Gastroesophageal sphincter (tissue), 3 donors: ENCODE data around the gene NFATC3.

Source experiments
- EP300 ChIP-seq: sonication (generic); formaldehyde crosslinking; IDR thresholded peaks from one replicate; pipeline ENCODE4 v1.6.1; 2017; ENCODE audit warnings: antibody characterized with exemption, mild to moderate bottlenecking
- POLR2A ChIP-seq, 2 donors: fragments of 450-650 bp; IDR thresholded peaks; one replicate each; pipeline ENCODE4 v1.6.1; 2017; ENCODE audit warnings: antibody characterized with exemption in 2 of 2, mild to moderate bottlenecking in 2 of 2, moderate library complexity in 1 of 2
- TF ChIP-seq, protein P1 (sequence below), 4 experiments: fragments of 200-600 bp in 2 of 4; fragments of 450-650 bp in 2 of 4; sonication (generic) in 1 of 4; IDR thresholded peaks; one replicate each; pipeline ENCODE4 v1.5.1; 2017 to 2019; ENCODE audit warnings: antibody characterized with exemption in 4 of 4, mild to moderate bottlenecking in 2 of 4, moderate library complexity in 2 of 4

DNA sequence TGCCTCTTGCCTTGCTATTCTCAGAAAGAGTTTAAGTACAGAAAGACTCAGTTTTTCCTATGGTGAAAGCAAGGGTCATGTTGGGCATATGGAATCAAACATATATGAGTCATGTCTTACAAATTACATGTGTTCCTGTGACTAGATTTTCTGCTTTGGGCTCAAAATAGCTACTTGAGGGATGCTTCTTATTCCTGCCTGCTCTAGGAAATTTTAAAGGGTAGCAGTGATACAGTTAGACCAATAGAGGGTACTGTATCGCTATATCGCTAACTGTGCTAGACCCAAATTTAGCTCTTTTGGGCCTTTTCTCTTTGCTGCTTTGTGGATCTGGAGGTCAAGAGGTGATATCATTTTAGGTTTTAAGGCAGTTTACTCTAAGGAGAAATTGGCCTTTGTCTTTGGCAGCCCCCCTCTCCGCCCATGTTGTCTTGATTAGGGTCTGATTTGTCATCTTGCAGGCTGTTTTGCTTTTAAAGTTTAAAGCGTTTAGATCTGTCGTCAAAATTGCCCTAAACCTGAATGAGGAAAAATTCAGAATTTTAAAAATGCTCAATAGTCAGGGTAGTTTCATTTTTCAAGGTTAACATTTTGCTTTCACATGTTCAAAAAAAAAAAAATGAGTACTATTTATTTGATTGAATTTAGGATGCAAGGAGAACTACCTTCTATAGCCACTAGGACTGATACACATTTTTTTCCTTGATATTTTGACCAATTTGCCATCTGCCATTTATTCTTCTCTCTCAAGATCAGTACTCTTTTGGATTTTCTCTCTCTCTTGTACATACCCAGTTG, 8.8 kb downstream of the NFATC3 start:
- no peak for TF ChIP-seq POLR2A (IDR thresholded peaks at IDR 0.05)
- TF ChIP-seq, protein P1, sequence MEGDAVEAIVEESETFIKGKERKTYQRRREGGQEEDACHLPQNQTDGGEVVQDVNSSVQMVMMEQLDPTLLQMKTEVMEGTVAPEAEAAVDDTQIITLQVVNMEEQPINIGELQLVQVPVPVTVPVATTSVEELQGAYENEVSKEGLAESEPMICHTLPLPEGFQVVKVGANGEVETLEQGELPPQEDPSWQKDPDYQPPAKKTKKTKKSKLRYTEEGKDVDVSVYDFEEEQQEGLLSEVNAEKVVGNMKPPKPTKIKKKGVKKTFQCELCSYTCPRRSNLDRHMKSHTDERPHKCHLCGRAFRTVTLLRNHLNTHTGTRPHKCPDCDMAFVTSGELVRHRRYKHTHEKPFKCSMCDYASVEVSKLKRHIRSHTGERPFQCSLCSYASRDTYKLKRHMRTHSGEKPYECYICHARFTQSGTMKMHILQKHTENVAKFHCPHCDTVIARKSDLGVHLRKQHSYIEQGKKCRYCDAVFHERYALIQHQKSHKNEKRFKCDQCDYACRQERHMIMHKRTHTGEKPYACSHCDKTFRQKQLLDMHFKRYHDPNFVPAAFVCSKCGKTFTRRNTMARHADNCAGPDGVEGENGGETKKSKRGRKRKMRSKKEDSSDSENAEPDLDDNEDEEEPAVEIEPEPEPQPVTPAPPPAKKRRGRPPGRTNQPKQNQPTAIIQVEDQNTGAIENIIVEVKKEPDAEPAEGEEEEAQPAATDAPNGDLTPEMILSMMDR (IDR thresholded peaks at IDR 0.05): peak; percentile 19 to 42 (median 34)
- no peak for TF ChIP-seq EP300
